Neural cell (in vitro differentiated cells): ENCODE measurements around the gene PACS2.

Source experiments
- CTCF ChIP-seq: fragments of 450-650 bp; IDR thresholded peaks from 2 replicates; pipeline ENCODE4 v1.5.1; 2014; ENCODE audit warnings: antibody characterized with exemption, mild to moderate bottlenecking, moderate library complexity; ENCODE audit not compliant: poor library complexity, severe bottlenecking
- EP300 ChIP-seq: fragments of 450-650 bp; conservative IDR thresholded peaks from 2 replicates; pipeline ENCODE4 v1.6.1; 2014; ENCODE audit warnings: antibody characterized with exemption, mild to moderate bottlenecking, moderate library complexity; ENCODE audit not compliant: poor library complexity, severe bottlenecking
- EZH2 ChIP-seq: fragments of 200-600, 300-800 bp; shearing (Covaris generic), sonication (generic); IDR thresholded peaks from 2 replicates; pipeline ENCODE4 v1.6.1; 2014; ENCODE audit warnings: antibody characterized with exemption, low read length, borderline replicate concordance, mild to moderate bottlenecking; ENCODE audit not compliant: insufficient read depth, poor library complexity, severe bottlenecking
- REST ChIP-seq: IDR thresholded peaks from 2 replicates; pipeline ENCODE4 v1.6.1; 2012; ENCODE audit warnings: borderline replicate concordance
- SMC3 ChIP-seq: fragments of 450-650 bp; conservative IDR thresholded peaks from 2 replicates; pipeline ENCODE4 v1.6.1; 2014; ENCODE audit warnings: antibody characterized with exemption, mild to moderate bottlenecking, moderate library complexity; ENCODE audit not compliant: poor library complexity
- TAF1 ChIP-seq: IDR thresholded peaks from 2 replicates; pipeline ENCODE4 v1.6.1; 2012; ENCODE audit warnings: low read depth

GRCh38 chr14:105440992-105441391 lies 126.4 kb downstream of the PACS2 start:
- no peak for TF ChIP-seq CTCF
- TF ChIP-seq EP300 = no peak
- TF ChIP-seq REST = no peak
- TF ChIP-seq EZH2 = no peak
- no peak for TF ChIP-seq TAF1
- TF ChIP-seq SMC3 = no peak
